Thoracic aorta (tissue), 2 donors: ENCODE data around the gene DOCK4. TPM values are rescaled to one million over a fixed set of nuclear protein-coding genes. Genes with fewer than 3 reads are reported as not detected.

Experiments used
- ATAC-seq: fragments of 150-250 bp; one replicate; pipeline ENCODE4 v1.8.0; 2017; ENCODE audit warnings: low read depth; ENCODE audit not compliant: insufficient number of reproducible peaks, low FRiP score
- DNase-seq: peaks from one replicate; pipeline ENCODE4 v3.0.0-alpha.2; 2020; ENCODE audit warnings: low spot score
- H3K27ac ChIP-seq, 2 donors: fragments of 200-600 bp; sonication (generic); 1 replicate in 1 of 2; 2 replicates in 1 of 2; pipeline ENCODE4 v1.5.1; 2016; ENCODE audit warnings: mild to moderate bottlenecking in 2 of 2, moderate library complexity in 2 of 2
- H3K27me3 ChIP-seq: fragments of 200-600 bp; sonication (generic); replicated peaks from 2 replicates; pipeline ENCODE4 v1.6.0; 2016; ENCODE audit warnings: mild to moderate bottlenecking; ENCODE audit not compliant: insufficient read depth
- H3K36me3 ChIP-seq: fragments of 200-600 bp; sonication (generic); one replicate; pipeline ENCODE4 v1.5.1; 2016
- H3K4me1 ChIP-seq, 2 donors: fragments of 200-600 bp; sonication (generic); 1 replicate in 1 of 2; 2 replicates in 1 of 2; pipeline versions ENCODE4 v1.5.1 to v1.6.0; 2016; ENCODE audit warnings: low read depth in 2 of 2, mild to moderate bottlenecking in 1 of 2; ENCODE audit not compliant: control insufficient read depth in 1 of 2
- H3K4me3 ChIP-seq: fragments of 200-600 bp; sonication (generic); 2 replicates; pipeline ENCODE4 v1.5.1; 2016; ENCODE audit warnings: mild to moderate bottlenecking
- H3K9me3 ChIP-seq: fragments of 200-600 bp; sonication (generic); 2 replicates; pipeline ENCODE4 v1.5.1; 2016
- total RNA-seq, 2 donors: library from RNA; depleted of rRNA; stranded (reverse); fragments of >200 nt; gene quantifications; one replicate each; pipeline versions ENCODE4 v1.1.0 to v1.2.3, GENCODE V29; 2016
- TF ChIP-seq, protein P1 (sequence below): fragments of 200-600 bp; sonication (generic); IDR thresholded peaks from one replicate; pipeline ENCODE4 v1.5.1; 2019; ENCODE audit warnings: antibody characterized with exemption

DOCK4 gene
- total RNA-seq, 2 donors from 2014 or later: 22.3 to 71.5 TPM

DNA sequence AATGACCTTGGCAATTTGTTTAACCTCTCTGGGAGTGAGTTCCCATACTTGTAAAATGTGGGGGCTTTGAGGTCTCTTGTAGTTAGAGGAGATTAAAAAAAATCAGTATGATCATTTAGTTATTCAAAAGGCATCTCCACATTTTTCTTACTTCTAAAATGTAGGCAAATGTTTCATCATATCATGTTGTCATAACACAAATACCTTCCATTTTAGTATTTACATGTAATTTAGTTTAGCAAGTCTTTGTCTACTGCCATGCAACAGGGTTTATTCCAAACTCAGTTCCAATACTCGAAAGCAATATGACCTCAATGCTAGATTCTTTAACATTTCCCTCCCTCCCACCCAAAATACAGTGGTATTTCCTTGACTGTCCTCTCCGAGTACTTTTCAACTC is 381.2 kb downstream of the DOCK4 start:
- DNase-seq: no peak
- H3K4me1 ChIP-seq: no peaks in the 10 kb centered on the region
- no peaks in the 10 kb centered on the region for H3K27me3 ChIP-seq
- ATAC-seq: no peak
- no peaks in the 10 kb centered on the region for H3K36me3 ChIP-seq
- TF ChIP-seq, protein P1, sequence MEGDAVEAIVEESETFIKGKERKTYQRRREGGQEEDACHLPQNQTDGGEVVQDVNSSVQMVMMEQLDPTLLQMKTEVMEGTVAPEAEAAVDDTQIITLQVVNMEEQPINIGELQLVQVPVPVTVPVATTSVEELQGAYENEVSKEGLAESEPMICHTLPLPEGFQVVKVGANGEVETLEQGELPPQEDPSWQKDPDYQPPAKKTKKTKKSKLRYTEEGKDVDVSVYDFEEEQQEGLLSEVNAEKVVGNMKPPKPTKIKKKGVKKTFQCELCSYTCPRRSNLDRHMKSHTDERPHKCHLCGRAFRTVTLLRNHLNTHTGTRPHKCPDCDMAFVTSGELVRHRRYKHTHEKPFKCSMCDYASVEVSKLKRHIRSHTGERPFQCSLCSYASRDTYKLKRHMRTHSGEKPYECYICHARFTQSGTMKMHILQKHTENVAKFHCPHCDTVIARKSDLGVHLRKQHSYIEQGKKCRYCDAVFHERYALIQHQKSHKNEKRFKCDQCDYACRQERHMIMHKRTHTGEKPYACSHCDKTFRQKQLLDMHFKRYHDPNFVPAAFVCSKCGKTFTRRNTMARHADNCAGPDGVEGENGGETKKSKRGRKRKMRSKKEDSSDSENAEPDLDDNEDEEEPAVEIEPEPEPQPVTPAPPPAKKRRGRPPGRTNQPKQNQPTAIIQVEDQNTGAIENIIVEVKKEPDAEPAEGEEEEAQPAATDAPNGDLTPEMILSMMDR: no peak
- H3K4me3 ChIP-seq: no peak overlapping the region
- no peak overlapping the region for H3K27ac ChIP-seq
- no peaks in the 10 kb centered on the region for H3K9me3 ChIP-seq

DNA sequence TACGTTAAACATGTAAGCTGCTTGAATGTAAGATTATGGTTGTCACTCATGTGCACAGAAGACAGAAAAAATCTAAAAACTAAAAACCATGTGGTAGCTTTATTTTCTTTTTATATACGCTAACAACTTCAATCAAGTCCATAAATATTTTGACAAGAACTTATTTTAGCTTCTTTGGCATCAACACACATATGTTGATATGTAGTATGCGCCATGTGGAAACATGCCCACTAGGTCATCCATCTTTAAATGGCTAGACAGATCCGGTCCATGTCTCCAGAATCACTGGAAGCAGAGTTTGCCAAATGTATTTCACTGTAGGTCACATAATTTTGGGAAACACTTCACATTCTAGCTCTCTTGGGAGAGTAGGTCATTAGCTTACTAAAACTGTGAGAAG is 382.4 kb downstream of the DOCK4 start:
- Histone ChIP-seq H3K36me3 (no peaks in the 10 kb centered on the region), H3K9me3 (no peaks in the 10 kb centered on the region), H3K27me3 (no peaks in the 10 kb centered on the region), H3K4me3 (no peak overlapping the region), H3K4me1 (no peaks in the 10 kb centered on the region), H3K27ac (no peak overlapping the region)
- ATAC-seq (no peak), DNase-seq (no peak)
- TF ChIP-seq, protein P1: no peak

DNA sequence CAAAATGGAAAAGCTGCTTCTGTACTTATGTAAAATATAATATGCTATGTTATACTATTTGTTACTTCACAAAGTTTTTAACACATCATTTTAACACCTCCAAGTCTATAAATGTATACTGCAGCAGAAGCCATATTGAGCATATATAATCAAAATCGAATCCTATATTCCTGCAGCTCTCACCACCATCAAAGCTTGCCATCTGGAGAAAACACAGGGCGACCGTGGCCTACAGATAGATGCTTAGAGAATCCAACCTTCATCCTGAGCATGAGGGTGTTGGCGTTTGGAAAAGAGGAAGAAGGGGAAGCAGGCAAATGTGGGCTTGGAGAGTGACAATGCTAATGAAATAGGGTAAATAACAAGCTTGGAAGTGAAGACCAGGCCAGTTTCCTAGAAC is 385.2 kb downstream of the DOCK4 start:
- no peak for ATAC-seq
- TF ChIP-seq, protein P1: no peak
- DNase-seq: no peak
- H3K36me3 ChIP-seq: peaks cover 2% of the 10 kb centered on the region
- no peaks in the 10 kb centered on the region for H3K27me3 ChIP-seq
- no peaks in the 10 kb centered on the region for H3K4me1 ChIP-seq
- no peak overlapping the region for H3K4me3 ChIP-seq
- no peak overlapping the region for H3K27ac ChIP-seq
- H3K9me3 ChIP-seq: no peaks in the 10 kb centered on the region

DNA sequence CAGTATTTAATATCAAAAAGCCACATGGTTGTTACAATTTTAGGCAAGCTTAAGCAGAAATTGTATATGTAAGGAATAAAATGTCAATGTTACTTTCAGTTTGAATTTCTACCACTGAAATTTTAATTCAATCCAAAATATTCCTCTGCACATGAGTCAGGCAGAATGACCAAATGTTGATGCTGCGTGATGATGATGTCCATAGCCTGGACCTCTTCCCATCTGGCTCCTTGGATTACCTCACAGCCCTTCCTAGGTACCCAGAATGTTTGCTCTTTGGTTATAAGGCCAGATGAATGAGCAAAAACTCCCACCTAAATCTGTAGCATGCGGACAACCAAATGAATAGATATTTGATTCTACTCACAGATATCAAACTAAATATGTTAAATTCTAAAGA is 385.6 kb downstream of the DOCK4 start:
- no peak overlapping the region for H3K27ac ChIP-seq
- no peaks in the 10 kb centered on the region for H3K9me3 ChIP-seq
- H3K27me3 ChIP-seq: no peaks in the 10 kb centered on the region
- H3K4me3 ChIP-seq: no peak overlapping the region
- TF ChIP-seq, protein P1: no peak
- DNase-seq: no peak
- H3K4me1 ChIP-seq: no peaks in the 10 kb centered on the region
- peaks cover 2% of the 10 kb centered on the region for H3K36me3 ChIP-seq
- no peak for ATAC-seq

DNA sequence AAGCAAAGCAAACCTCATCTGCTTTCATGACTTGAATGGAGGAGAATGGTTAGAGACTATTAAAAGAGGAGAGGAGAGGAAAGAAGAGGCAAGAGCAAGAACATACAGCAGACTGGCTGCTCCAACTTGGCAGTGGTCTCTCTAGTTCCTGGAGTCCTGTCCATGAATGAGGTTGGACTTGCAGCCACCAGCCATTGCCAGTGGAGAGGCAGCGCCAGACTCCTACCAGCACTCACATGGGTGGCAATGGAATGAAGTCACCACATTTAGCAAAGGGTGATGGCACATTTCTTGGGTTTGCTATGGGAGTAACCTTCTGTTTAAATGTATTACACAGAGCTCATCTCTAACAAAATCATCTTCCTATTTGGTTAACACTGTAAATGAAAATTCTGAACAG is 386.1 kb downstream of the DOCK4 start:
- no peak for ATAC-seq
- Histone ChIP-seq H3K36me3 (peaks cover 2% of the 10 kb centered on the region), H3K27me3 (no peaks in the 10 kb centered on the region), H3K9me3 (no peaks in the 10 kb centered on the region), H3K4me1 (no peaks in the 10 kb centered on the region), H3K4me3 (no peak overlapping the region), H3K27ac (no peak overlapping the region)
- TF ChIP-seq, protein P1: no peak
- no peak for DNase-seq
